Motor neuron (in vitro differentiated cells): ENCODE results near the gene GNPAT. TPM values are rescaled to one million over a fixed set of nuclear protein-coding genes. Genes with fewer than 3 reads are reported as not detected.

Experiments used
- ATAC-seq, 8 experiments: fragments of 200-7000 bp; cut with Tn5 transposase; replicated peaks in 6 of 8; 2 replicates each; pipeline ENCODE4 v1.8.0; 2021; ENCODE audit warnings: mild to moderate bottlenecking in 8 of 8, moderate library complexity in 8 of 8
- H3K27ac ChIP-seq, 2 donors: fragments of 250-450 bp; sonication (Bioruptor Pico); 2 replicates each; pipeline ENCODE4 v1.9.0; 2021; ENCODE audit warnings: antibody characterized with exemption in 2 of 2, mild to moderate bottlenecking in 2 of 2, moderate library complexity in 1 of 2
- H3K4me1 ChIP-seq, 2 donors: fragments of 250-450 bp; sonication (Bioruptor Pico); replicated peaks in 1 of 2; 2 replicates each; pipeline ENCODE4 v1.6.1; 2021; ENCODE audit warnings: antibody characterized with exemption in 2 of 2, mild to moderate bottlenecking in 2 of 2, moderate library complexity in 1 of 2
- H3K4me3 ChIP-seq, 5 donors: fragments of 250-450 bp; sonication (Bioruptor Pico); 2 replicates each; pipeline ENCODE4 v1.9.0; 2021; ENCODE audit warnings: antibody characterized with exemption in 5 of 5, mild to moderate bottlenecking in 5 of 5, moderate library complexity in 4 of 5
- WGBS, 10 experiments: fragments of 450-650 bp; shearing (Covaris generic); methylation state at CpG; one replicate each; pipeline ENCODE4 v1.0.0; 2022; 5-methylcytosine and 5-hydroxymethylcytosine counted together
- in situ Hi-C, 9 experiments: fragments of 400-800 bp; cut with MboI; loops; one replicate each; pipeline ENCODE4 v1.15.0; 2021; ENCODE audit warnings: low sequenced_read_pairs in 9 of 9, low pct_unique_long_range_greater_than_20kb in 2 of 9; ENCODE audit not compliant: unreplicated experiment in 9 of 9
- total RNA-seq, 8 experiments: library from RNA; unstranded; fragments of 300-600 nt; gene quantifications; 2 replicates each; pipeline versions ENCODE4 v1.2.3 to v1.2.4, GENCODE V29; 2022

GNPAT gene
- 10 to 100 TPM; 25.2 to 72.6 (median 47.1) TPM for total RNA-seq

DNA sequence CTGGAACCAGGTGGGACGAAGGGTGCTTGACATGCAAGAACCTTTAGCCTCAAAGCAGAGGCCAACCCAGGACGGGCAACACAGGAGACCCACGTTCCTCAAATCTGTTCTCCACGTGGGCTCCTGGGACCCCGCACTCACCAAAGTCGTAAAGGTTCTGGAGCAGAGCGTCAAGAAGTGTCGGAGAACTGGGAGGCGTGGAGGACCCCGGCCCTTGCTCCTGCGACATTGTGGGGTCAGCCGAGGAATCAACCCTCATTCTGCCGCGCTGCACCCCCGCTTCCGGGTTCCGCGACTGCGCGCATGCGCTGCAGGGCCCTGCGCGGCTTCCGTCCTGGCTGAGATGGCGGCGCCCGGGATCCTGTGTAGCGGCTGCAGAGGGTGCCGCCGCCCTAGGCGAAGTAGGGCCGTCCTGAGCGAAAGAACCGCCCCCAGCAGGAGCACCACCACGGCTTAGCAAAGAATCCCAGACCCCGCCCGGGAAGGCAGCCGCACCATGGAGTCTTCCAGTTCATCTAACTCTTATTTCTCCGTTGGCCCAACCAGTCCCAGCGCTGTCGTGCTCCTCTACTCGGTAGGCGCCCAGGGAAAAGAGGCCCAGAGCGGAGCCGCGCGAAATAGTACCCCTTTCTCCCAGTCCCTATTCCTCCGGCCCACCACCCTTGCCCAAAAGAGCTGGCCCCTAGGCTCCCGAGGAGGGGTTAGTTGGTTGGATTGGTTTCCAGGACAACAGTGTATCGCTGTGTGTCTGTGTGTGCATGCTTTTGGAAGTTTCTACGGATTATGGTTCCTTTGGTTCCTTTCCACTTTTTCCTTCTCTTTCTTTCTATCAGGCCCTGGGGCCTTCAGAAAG is at the start of gene GNPAT:
Gene GNPAT (plus strand): TSS at position 330 of the 853 bp plus-strand sequence. CDS start 167 bp downstream, at position 497.
- peak within 1 kb of the TSS; percentile 67 to 86 (median 80) for H3K4me3 ChIP-seq
- ATAC-seq: peak; percentile 91 to 98 (median 97)
- in situ Hi-C loops: no loop called here
- H3K27ac ChIP-seq: peak within 1 kb of the TSS; percentile 64 to 85
- 0 to 8% (median 0%) methylated on average over 1 to 38 of the region's 51 CpGs; no CpG with 5 or more reads in 2 of the 10 experiments for WGBS, 10 experiments
- peaks cover 15 to 18% of the 10 kb centered on the region in 2 donors for H3K4me1 ChIP-seq

GRCh38 chr1:231192620-231193163 is 48.3 kb upstream of the GNPAT start:
- no peak overlapping the region for H3K27ac ChIP-seq
- 48 to 81% (median 72%) methylated on average over 1 to 11 of the region's 12 CpGs; no CpG with 5 or more reads in 3 of the 10 experiments for WGBS, 10 experiments
- H3K4me1 ChIP-seq: no peaks in the 10 kb centered on the region
- H3K4me3 ChIP-seq: no peak overlapping the region
- in situ Hi-C loops: no loop called here
- no peak for ATAC-seq

DNA sequence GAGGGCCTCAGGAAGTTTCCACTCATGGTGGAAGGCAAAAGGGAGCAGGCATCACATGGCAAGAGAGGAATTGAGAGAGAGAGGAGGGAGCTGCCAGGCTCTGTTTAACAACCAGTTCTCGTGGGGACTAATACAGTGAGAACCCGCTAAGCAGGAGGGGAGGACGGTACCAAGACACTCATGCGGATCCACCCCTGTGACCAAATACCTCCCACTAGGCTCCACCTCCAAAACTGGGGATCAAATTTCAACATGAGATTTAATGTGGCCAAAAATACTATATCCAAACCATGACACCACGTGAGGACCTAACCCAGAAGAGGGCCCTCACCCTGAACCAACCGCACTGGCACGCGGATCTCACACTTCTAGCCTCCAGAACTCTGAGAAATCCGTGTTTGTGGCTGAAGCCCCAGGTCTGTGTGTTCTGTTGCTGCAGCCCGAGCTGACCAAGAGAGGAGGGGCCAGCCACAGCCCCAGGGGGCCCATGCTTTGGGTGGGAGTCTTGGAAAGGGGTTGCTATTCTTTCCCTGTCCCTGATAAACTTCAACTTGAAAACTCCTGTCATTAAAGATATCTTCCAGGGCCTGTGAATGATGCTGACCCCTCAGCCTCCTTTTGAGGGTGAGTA is 47.2 kb upstream of the GNPAT start:
- WGBS, 10 experiments: 6 to 80% (median 59%) methylated on average over 1 to 9 of the region's 10 CpGs
- peak in 3 of 8 experiments; percentile 41 to 85 (median 46) for ATAC-seq
- no peaks in the 10 kb centered on the region for H3K4me1 ChIP-seq
- in situ Hi-C loops: no loop called here
- H3K27ac ChIP-seq: no peak overlapping the region
- no peak overlapping the region for H3K4me3 ChIP-seq

DNA sequence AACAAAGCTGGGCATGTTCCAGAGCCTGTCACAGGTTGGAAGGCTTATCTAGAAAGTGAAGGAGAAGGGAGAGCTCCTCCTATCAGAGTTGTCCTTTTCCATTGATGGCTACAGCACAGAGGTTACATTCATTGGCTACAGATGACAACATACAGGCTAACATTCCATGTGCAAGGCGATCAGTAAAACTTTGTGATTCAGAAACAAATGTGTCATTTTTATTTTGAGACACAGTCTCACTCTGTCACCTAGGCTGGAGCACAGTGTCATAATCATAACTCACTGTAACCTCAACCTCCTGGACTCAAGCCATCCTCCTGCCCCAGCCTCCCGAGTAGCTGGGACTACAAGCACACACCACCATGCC is 46.6 kb upstream of the GNPAT start:
- WGBS, 10 experiments: 20 to 82% (median 67%) methylated on average over 1 to 2 of the region's 2 CpGs; no CpG with 5 or more reads in 3 of the 10 experiments
- no peak for ATAC-seq
- in situ Hi-C loops: no loop called here
- H3K4me3 ChIP-seq: no peak overlapping the region
- H3K4me1 ChIP-seq: no peaks in the 10 kb centered on the region
- H3K27ac ChIP-seq: no peak overlapping the region

- Histone ChIP-seq H3K4me3 (no peak overlapping the region), H3K4me1 (no peaks in the 10 kb centered on the region), H3K27ac (no peak overlapping the region)
- 0 to 89% (median 60%) methylated on average over 2 to 8 of the region's 8 CpGs; no CpG with 5 or more reads in 3 of the 10 experiments for WGBS, 10 experiments
- in situ Hi-C loops: no loop called here
- no peak for ATAC-seq
Observed at GRCh38 chr1:231194843-231195516, 46.0 kb upstream of the GNPAT start.

GRCh38 chr1:231196307-231196706 is 44.7 kb upstream of the GNPAT start:
- no peak overlapping the region for H3K27ac ChIP-seq
- in situ Hi-C loops: no loop called here
- no peak overlapping the region for H3K4me3 ChIP-seq
- no peak for ATAC-seq
- no peaks in the 10 kb centered on the region for H3K4me1 ChIP-seq
- WGBS, 10 experiments: 0 to 100% (median 66%) methylated on average over 1 to 3 of the region's 3 CpGs; no CpG with 5 or more reads in 3 of the 10 experiments

GRCh38 chr1:231196728-231197127 is 44.3 kb upstream of the GNPAT start:
- in situ Hi-C loops: no loop called here

GRCh38 chr1:231199868-231200267 is 41.1 kb upstream of the GNPAT start:
- in situ Hi-C loops: loop anchor here in 4 of 9 experiments (10.0 to 25.0 kb wide), 4 partner anchors 263 to 413 kb away; no protein-coding TSS in a partner anchor
- ATAC-seq: no peak
- WGBS, 10 experiments: 72 to 100% (median 84%) methylated on average over 1 to 5 of the region's 7 CpGs; no CpG with 5 or more reads in 3 of the 10 experiments

More at GRCh38 chr1:231196728-231197127, 44.3 kb upstream of the GNPAT start:
- Histone ChIP-seq H3K4me3 (no peak overlapping the region), H3K27ac (no peak overlapping the region), H3K4me1 (no peaks in the 10 kb centered on the region)
- ATAC-seq: no peak
- WGBS, 10 experiments: 22 to 88% (median 61%) methylated on average over 1 to 2 of the region's 2 CpGs; no CpG with 5 or more reads in 3 of the 10 experiments

DNA sequence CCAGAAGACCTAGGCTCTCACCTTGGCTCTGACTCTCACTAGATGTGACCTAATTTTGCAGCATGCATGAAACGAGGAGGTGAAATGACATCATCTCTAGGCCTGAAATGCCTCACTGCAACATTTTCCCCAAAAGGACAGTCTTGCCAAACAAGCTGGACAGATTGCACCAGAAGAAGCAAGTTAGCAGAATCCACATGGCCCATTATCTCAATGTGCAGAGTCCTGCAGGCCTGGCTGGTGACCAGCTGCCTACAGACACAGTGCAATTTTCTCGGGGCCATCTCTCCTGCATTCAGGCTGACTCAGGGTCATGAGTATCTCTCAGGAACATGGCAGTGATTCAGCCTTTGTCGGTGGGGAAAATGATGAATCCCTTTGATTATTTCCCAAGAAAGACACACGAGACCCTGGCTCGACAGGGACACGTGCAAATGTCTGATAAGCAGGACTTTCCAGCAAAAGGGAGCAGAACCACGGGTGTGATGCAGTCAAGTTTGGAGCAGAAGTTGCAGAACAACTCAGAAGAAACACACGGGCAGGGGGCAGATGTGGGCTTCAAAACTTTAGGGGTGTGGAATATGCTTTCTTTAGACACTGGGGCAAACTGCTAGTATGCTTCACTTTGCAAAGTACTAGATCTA is 40.5 kb upstream of the GNPAT start:
- H3K4me1 ChIP-seq: no peaks in the 10 kb centered on the region
- in situ Hi-C loops: loop anchor here in 4 of 9 experiments (10.0 to 25.0 kb wide), 4 partner anchors 263 to 413 kb away; no protein-coding TSS in a partner anchor
- 0 to 90% (median 59%) methylated on average over 1 to 8 of the region's 8 CpGs; no CpG with 5 or more reads in 2 of the 10 experiments for WGBS, 10 experiments
- ATAC-seq: peak in 7 of 8 experiments; percentile 51 to 93 (median 90)
- H3K4me3 ChIP-seq: no peak overlapping the region
- H3K27ac ChIP-seq: no peak overlapping the region

More at GRCh38 chr1:231199868-231200267, 41.1 kb upstream of the GNPAT start:
- Histone ChIP-seq H3K4me3 (no peak overlapping the region), H3K27ac (no peak overlapping the region), H3K4me1 (no peaks in the 10 kb centered on the region)

DNA sequence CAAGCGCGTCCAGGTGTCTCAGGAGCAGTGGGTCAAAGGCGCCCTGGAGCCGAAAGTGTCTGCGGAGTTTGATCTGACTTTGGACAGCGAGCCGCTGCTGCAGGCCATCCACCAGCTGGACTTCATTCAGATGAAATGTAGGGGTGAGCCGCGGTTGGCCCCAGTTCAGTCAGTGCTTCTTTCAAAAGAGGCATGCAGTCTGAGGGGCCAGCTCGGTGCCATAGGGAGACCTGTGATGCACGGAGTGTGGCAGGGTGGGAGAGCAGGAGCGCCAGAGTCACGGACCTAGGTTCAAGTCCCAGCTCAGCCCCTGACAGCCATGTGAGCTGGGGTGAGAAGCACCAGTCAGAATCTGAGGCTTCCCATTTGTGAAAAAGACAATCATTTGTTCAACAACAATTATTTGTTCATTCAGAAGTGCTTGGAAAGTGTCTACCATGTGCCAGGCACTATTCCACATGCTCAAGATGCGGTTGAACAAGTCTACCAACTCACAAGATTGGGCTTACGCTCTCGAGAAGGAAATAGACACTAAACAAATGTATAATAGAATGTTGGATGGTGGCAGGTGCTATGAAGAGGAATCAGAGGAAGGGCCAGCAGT is 39.5 kb upstream of the GNPAT start:
- no peak for ATAC-seq
- WGBS, 10 experiments: 50 to 100% (median 76%) methylated on average over 2 to 15 of the region's 16 CpGs; no CpG with 5 or more reads in 2 of the 10 experiments
- H3K4me1 ChIP-seq: no peaks in the 10 kb centered on the region
- no peak overlapping the region for H3K4me3 ChIP-seq
- H3K27ac ChIP-seq: no peak overlapping the region
- in situ Hi-C loops: loop anchor here in 4 of 9 experiments (10.0 to 25.0 kb wide), 4 partner anchors 264 to 414 kb away; no protein-coding TSS in a partner anchor

DNA sequence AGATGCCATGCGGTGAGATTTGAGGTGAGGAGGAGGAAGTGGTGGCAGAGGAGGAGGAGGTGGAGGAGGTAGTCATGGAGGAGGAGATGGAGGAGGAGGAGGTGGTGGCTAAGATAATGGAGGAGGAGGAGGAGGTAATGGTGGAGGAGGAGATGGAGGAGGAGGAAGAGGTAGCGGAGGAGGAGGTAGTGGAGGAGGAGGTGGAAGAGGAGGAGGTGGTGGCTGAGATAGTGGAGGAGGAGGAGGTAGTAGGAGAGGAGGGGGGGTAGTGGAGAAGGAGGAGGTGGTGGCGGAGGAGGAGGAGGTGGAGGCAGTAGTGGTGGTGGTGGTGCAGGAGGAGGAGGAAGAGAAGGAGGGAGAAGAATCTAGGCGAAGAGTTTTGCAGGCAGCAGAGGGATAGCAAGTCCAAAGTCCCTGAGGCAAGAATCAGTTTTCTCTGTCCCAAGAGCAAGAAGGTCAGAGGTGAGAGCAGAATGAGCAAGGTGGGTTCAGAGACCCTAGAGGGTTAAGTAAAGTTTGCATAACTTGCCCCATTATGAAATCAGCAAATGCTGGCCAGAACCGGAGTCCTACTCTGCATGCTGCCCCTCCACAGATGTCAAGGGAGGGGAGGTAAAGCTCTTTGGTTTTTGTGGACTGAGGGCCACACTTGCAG is 38.9 kb upstream of the GNPAT start:
- 0 to 100% (median 51%) methylated on average over 1 to 3 of the region's 5 CpGs; no CpG with 5 or more reads in 3 of the 10 experiments for WGBS, 10 experiments
- in situ Hi-C loops: loop anchor here in 4 of 9 experiments (10.0 to 25.0 kb wide), 4 partner anchors 265 to 415 kb away; no protein-coding TSS in a partner anchor
- Histone ChIP-seq H3K4me3 (no peak overlapping the region), H3K27ac (no peak overlapping the region), H3K4me1 (no peaks in the 10 kb centered on the region)
- ATAC-seq: no peak
